ENCODE data around the gene TMEM51.

Gene TMEM51

GRCh38 chr1:15218287-15219279 is 65.0 kb downstream of the TMEM51 start:
- DNase-seq (ENCODE audit: low spot score), result peak; percentile 3

DNA sequence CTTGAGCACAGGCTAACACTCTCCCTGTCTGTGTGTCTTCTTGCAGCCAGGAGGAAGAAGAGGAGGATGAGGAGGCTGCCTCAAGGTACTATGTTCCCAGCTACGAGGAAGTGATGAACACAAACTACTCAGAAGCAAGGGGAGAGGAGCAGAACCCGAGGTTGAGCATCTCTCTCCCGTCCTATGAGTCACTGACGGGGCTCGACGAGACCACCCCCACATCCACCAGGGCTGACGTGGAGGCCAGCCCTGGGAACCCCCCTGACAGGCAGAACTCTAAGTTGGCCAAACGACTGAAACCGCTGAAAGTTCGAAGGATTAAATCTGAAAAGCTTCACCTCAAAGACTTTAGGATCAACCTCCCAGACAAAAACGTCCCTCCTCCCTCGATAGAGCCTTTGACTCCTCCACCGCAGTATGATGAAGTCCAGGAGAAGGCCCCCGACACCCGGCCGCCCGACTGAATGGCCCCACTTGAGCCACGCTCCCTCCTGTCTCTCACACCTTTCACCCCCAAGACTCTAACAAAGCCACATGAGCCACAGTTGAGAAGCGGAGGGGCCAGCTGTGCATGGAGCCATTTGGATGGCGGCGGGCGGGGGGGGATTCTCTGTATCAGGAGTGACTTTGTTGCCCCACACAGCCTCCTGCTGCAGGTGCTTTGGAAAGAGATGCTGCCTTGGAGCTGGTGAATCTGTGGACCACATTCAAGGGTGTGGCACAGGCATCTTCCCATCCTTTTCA is 65.9 kb downstream of the TMEM51 start:
- no peak for DNase-seq (ENCODE audit: low spot score)

DNA sequence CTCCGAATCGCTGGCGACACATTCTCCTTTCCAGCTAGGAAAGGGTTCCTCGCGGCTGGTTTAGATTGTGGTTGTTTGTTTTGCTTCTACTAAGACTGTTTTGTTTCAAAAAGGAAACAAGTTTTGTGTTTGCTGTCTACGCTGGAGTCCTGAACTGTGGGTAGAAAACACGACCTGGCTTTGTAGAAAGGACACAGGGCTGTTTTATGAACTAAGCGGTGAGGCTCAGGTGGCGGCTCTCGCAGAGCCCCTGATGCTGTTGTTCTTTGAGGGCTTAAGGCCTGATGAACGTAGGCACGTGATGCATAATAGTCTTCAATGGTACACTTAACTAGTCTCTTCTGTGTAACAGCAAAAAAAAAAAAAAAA is 66.5 kb downstream of the TMEM51 start:
- no peak for DNase-seq (ENCODE audit: low spot score)

- DNase-seq (ENCODE audit: low spot score), result no peak
Measured at GRCh38 chr1:15220825-15221431, 67.4 kb downstream of the TMEM51 start.

- DNase-seq (ENCODE audit: low spot score), result no peak
Measured at GRCh38 chr1:15222653-15223303, 69.2 kb downstream of the TMEM51 start.

GRCh38 chr1:15224259-15224869 is 70.8 kb downstream of the TMEM51 start:
- DNase-seq (ENCODE audit: low spot score), result no peak

- DNase-seq (ENCODE audit: low spot score), result no peak
Measured at GRCh38 chr1:15224974-15225373, 71.4 kb downstream of the TMEM51 start.

GRCh38 chr1:15225461-15225860 is 71.9 kb downstream of the TMEM51 start:
- no peak for DNase-seq (ENCODE audit: low spot score)

GRCh38 chr1:15226388-15227255 is 73.1 kb downstream of the TMEM51 start:
- DNase-seq (ENCODE audit: low spot score), result no peak

GRCh38 chr1:15229707-15230131 is 76.2 kb downstream of the TMEM51 start:
- no peak for DNase-seq (ENCODE audit: low spot score)

DNA sequence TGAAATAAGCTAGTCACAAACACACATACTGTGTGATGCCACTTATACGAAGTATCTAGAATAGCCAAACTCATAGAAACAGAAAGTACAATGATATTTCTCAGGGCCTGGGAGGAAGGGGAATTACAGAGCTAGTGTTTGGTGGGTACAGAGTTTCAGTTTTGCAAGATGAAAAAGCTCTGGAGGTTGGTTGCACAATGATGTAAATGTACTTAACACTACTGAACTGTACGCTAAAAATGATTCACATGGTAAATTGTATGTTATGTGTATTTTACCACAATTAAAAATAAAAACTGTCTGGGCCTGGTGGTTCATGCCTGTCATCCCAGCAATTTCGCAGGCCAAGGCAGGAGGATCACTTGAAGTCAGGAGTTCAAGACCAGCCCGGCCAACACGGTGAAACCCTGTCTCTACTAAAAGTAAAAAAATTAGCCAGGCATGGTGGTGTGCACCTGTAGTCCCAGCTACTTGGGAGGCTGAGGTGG is 78.2 kb downstream of the TMEM51 start:
- DNase-seq (ENCODE audit: low spot score), result peak; percentile 10

- no peak for DNase-seq (ENCODE audit: low spot score)
Measured at GRCh38 chr1:15233689-15234088, 80.1 kb downstream of the TMEM51 start.

DNA sequence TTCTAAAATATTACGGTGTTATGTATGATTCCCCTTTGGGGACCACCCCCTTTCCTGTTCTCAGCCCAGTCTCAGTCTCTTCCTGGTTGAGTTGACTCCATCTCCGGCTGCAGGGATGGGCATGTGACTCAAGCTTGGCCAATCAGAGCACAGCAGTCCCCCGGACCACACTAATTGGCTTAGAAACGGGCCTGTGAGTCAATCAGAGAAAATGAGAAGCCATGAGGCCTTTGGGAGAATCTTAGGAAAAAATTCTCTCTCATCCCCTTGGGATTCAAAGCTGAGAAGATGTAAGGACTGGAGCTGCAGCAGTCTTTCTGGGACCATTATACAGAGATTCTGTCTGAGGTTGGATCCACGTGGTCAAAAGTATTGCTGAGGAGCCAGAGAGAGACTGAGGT is 82.8 kb downstream of the TMEM51 start:
- DNase-seq (ENCODE audit: low spot score), result no peak

DNA sequence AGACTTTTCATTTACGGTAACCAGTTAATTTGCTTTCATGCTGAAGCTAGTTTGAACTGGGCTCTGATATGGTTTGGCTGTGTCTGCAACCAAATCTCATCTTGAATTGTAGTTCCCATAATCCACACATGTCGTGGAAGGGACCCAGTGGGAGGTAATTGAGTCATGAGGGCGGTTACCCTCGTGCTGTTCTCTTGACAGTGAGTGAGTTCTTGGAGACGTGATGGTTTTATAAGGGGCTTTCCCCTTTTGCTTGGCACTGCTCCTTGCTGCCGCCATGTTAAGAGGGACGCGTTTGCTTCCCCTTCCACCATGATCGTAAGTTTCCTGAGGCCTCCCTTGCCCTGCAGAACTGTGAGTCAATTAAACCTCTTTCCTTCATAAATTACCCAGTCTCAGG is 83.2 kb downstream of the TMEM51 start:
- DNase-seq (ENCODE audit: low spot score), result no peak

DNA sequence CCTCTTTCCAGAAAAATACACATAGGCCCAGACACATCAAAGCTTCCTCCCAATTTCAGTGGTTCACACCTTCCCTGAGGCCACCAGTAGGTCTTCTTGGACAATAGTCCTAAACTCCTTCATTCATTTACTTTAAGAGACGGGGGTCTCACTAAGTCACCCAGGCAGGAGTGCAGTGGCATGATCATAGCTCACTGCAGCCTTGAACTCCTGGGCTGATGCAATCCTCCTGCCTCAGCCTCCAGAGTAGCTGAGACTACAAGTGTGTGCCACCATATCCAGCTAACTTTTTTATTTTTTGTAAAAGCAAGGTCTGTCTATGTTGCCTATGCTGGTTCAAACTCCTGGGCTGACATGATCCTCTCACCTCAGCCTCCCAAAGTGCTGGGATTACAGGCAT is 85.2 kb downstream of the TMEM51 start:
- no peak for DNase-seq (ENCODE audit: low spot score)

DNA sequence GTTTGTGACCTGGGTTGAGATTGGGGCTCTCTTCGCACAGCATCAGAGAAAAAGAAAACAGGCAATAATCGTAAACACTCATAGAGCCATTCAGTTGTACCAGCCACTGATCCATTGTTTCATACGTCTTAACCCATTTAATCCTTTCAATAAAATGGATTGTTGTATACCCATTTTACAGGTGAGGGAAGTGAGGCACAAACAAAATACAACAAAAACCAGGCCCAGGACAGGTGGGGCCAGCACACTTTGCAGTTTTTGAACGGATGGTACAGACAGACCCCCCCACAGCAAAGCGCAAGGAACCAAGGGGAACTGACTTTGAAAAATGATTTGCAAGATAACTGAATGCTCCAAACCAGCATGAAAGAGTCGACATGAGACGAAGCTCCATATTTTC is 89.2 kb downstream of the TMEM51 start:
- no peak for DNase-seq (ENCODE audit: low spot score)

DNA sequence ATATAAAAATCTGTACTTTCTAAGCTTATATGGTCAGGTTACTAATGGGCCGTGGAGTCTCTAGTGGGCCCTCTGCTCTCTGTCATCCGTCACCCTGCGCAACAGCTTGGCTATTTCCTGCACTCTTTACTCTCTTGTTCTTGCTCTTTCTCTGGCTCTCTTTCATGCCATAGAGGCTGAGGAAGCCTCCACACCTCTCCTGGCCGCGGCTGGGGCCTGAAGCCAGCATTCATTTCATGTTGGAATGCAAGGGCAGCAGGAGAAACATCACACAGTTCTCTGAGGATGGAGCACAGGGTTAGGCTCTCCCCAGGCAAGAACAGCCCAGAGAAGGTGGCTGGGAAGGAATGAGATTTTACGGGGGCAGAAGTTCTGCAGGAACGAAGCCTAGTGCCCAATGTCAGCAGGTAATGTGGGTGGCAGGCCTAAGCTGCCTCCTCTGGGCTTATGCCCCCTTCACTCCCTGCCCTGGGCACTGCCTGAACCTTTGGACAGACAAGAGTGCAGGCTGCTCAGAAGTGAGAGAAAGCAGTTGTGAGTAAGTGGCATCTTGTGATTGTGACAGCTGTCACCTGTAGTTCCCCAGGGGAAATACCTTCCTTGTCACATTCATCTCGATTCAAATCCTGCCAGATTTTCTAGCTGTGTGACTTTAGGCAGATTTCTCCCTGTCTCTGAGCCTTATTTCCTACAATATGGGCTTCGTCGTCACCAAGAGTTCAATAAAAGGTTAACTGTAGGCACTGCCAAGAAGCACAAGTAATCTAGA is 89.9 kb downstream of the TMEM51 start:
- no peak for DNase-seq (ENCODE audit: low spot score)

- no peak for DNase-seq (ENCODE audit: low spot score)
Measured at GRCh38 chr1:15244813-15245212, 91.3 kb downstream of the TMEM51 start.

DNA sequence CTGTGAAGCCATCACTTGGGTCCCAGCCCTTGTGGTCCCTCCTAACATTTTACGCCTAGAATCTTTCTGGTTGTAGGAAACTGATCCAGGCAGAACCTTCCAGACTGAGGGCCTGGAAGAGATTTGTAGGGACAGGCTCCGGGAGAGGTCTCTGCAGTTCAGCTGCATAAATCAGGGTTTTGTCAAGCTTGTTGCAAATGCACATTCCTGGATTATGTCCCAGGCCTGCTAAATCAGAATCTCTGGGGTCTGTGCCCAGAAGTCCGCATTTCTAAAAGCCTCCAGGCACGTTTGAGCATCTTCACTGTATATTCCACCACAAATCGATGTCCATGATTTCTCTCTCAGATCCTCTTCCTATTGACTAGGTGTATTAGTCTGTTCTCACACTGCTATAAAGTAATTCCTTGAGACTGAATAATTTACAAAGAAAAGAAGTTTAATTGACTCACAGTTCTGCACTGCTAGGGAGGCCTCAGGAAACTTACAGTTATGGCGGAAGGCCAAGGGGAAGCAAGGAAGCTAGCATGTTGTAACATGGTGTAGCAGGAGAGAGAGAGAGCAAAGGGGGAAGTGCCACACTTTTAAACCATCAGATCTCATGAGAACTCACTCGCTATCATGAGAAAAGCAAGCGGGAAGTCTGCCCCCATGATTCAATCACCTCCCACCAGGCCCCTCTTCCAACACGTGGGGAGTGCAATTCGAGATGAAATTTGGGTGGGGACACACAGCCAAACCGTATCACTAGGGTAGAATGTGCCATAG is 92.2 kb downstream of the TMEM51 start:
- DNase-seq (ENCODE audit: low spot score), result no peak

Data from CD4-positive, alpha-beta T cell treated with Interleukin-2 at 100 ng/mL for 4 hours (primary cell).